BJ (cell line): ENCODE data around the gene ACTRT1. TPM values are rescaled to one million over a fixed set of nuclear protein-coding genes. Genes with fewer than 3 reads are reported as not detected.

Experiments
- CTCF ChIA-PET: fragments of 350-600 bp; formaldehyde crosslinking; extraction: SDS; loops from one replicate; lab custom pipeline; 2021; ENCODE audit warnings: antibody characterized with exemption, inconsistent platforms; lab: Yijun Ruan, JAX
- POLR2A ChIA-PET: fragments of 300-600 bp; sonication (Branson Sonifier 250); formaldehyde crosslinking; extraction: SDS; loops from one replicate; lab custom pipeline; 2021; ENCODE audit warnings: antibody characterized with exemption; lab: Charles Lee
- DNase-seq: peaks from one replicate; pipeline ENCODE4 v3.0.0-alpha.2; 2011; ENCODE audit warnings: low read depth
- H3K27me3 ChIP-seq: 2 replicates; pipeline ENCODE4 v1.6.0; 2011; ENCODE audit warnings: low read length; ENCODE audit not compliant: control insufficient read depth, insufficient read depth
- H3K36me3 ChIP-seq: 2 replicates; pipeline ENCODE4 v1.5.1; 2011; ENCODE audit warnings: low read length; ENCODE audit not compliant: control insufficient read depth, insufficient read depth
- H3K4me3 ChIP-seq: 2 replicates; pipeline ENCODE4 v1.5.1; 2011; ENCODE audit warnings: low read depth, mild to moderate bottlenecking, control low read depth, low read length
- polyA minus RNA-seq: library from RNA; depleted of rRNA, polyadenylated mRNA; stranded (reverse); fragments of >200 nt; gene quantifications from 2 replicates; pipeline ENCODE4 v1.2.3, GENCODE V29; 2011; rRNA and poly(A)+ RNA removed
- polyA plus RNA-seq: library from polyadenylated mRNA; depleted of rRNA; stranded (reverse); fragments of >200 nt; gene quantifications from 2 replicates; pipeline ENCODE4 v1.2.3, GENCODE V29; 2011; rRNA removed
- TF ChIP-seq, protein P1 (sequence below): IDR thresholded peaks from 2 replicates; pipeline ENCODE4 v1.5.1; 2011; ENCODE audit warnings: low read depth, mild to moderate bottlenecking, control low read depth, inconsistent platforms, low read length, moderate library complexity; ENCODE audit not compliant: insufficient read depth

Gene ACTRT1
- not detected in 2 replicates for polyA plus RNA-seq
- polyA minus RNA-seq = not detected in 2 replicates

- CTCF ChIA-PET = no interaction called here
- DNase-seq = no peak
- TF ChIP-seq, protein P1, sequence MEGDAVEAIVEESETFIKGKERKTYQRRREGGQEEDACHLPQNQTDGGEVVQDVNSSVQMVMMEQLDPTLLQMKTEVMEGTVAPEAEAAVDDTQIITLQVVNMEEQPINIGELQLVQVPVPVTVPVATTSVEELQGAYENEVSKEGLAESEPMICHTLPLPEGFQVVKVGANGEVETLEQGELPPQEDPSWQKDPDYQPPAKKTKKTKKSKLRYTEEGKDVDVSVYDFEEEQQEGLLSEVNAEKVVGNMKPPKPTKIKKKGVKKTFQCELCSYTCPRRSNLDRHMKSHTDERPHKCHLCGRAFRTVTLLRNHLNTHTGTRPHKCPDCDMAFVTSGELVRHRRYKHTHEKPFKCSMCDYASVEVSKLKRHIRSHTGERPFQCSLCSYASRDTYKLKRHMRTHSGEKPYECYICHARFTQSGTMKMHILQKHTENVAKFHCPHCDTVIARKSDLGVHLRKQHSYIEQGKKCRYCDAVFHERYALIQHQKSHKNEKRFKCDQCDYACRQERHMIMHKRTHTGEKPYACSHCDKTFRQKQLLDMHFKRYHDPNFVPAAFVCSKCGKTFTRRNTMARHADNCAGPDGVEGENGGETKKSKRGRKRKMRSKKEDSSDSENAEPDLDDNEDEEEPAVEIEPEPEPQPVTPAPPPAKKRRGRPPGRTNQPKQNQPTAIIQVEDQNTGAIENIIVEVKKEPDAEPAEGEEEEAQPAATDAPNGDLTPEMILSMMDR = no peak
- POLR2A ChIA-PET = no interaction called here
- Histone ChIP-seq H3K27me3 (no peaks in the 10 kb centered on the region), H3K36me3 (no peaks in the 10 kb centered on the region), H3K4me3 (no peak within 1 kb of the TSS)
These were observed at the start of gene ACTRT1 for GRCh38 chrX:128052303-128052702. Gene ACTRT1, minus strand, starts transcription at chrX:128052403. Its CDS starts 197 bp downstream, at chrX:128052206.

DNA sequence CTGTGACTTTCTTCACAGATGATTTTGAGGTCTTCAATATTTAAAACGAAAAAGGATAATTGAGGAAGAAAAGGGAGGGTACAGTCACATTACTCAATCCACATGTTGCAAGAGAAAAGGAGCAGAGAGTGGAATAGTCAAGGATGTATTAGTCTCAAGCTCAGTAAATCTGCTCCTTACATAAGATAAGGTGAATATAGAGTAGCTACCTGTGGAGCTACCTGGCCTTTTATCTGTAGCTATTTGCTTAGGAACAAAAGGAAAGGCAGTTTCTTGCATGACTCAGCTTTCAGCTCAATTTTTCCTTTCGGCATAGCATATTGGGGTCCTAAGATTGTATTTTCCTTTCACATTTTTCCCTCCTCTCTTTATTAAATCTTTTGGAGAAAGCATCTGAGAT lies 26.3 kb upstream of the ACTRT1 start:
- no peaks in the 10 kb centered on the region for H3K27me3 ChIP-seq
- POLR2A ChIA-PET = no interaction called here
- H3K36me3 ChIP-seq = no peaks in the 10 kb centered on the region
- DNase-seq = no peak
- TF ChIP-seq, protein P1 = no peak
- H3K4me3 ChIP-seq = no peak overlapping the region
- CTCF ChIA-PET = no interaction called here

DNA sequence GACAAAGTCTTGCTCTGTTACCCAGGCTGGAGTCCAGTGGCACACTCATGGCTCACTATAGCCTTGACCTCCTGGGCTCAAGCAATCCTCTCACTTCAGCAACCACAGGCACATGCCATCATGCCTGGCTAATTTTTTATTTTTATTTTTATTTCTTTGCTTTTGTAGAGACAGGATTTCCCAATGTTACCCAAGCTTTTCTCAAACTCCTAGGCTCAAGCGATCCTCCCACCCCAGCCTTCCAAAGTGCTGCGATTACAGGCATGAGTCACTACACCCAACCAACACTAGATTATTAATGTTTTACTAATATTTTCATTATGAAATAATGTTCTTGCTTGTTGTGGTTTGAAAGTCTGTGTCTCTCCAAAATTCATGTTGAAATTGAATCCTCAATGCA lies 5.2 kb upstream of the ACTRT1 start:
- H3K4me3 ChIP-seq = no peak overlapping the region
- TF ChIP-seq, protein P1 = no peak
- ChIA-PET CTCF (no interaction called here), POLR2A (no interaction called here)
- no peak for DNase-seq
- H3K36me3 ChIP-seq = no peaks in the 10 kb centered on the region
- H3K27me3 ChIP-seq = no peaks in the 10 kb centered on the region

DNA sequence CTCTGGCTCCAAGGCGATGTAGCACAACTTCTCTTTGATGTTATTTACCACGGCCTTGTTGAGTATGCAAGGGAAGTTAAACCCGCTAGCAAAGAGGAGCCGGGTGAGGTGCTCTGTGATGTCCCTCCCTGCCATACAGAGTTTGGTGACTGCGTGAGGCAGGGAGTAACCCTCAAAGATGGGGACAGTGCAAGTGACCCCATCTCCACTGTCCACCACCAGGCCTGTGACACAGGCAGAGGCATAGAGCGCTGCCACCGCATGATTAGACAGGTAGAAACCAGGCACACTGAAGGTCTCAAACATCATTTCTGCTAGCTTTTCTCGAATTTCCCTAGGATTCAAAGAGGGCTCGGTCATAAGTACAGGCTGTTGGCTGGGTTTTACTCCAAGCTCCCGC lies 677 bp downstream of the ACTRT1 start:
- ChIA-PET CTCF (no interaction called here), POLR2A (no interaction called here)
- no peaks in the 10 kb centered on the region for H3K36me3 ChIP-seq
- TF ChIP-seq, protein P1 = no peak
- H3K4me3 ChIP-seq = no peak overlapping the region
- DNase-seq = no peak
- no peaks in the 10 kb centered on the region for H3K27me3 ChIP-seq

DNA sequence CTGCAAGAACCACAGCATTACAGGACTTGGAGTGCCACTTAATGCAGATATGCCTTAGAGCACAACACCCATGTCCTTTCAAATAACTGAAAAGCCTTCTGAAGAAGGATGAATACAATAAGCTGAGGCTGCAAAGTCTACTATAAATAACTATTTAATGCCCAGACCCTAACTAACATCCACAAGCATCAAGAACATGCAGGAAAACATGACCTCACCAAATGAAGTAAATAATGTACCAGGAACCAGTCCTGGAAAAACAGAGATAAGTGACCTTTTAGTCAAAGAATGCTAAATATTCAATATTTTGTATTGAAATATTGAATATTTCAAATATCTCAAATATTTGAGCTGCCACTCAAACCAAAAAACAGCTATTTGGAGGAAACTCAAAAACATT lies 16.9 kb downstream of the ACTRT1 start:
- no peak for DNase-seq
- CTCF ChIA-PET = no interaction called here
- POLR2A ChIA-PET = no interaction called here
- Histone ChIP-seq H3K36me3 (no peaks in the 10 kb centered on the region), H3K4me3 (no peak overlapping the region), H3K27me3 (no peaks in the 10 kb centered on the region)
- TF ChIP-seq, protein P1 = no peak
